Activated T-helper 1 cell treated with anti-CD3 and anti-CD28 coated beads, Interleukin-12 subunit alpha, Interleukin-12 subunit beta, Interleukin-2, Interleukin-4 antibody, amounts not matched to agents 30 ng/mL and 10 ng/mL and 1 ng/mL, durations not matched to agents 14 hours and 24 hours and 36 hours (primary cell): ENCODE measurements around the gene ZNF653. TPM values are rescaled to one million over a fixed set of nuclear protein-coding genes. Genes with fewer than 3 reads are reported as not detected.

Experiments
- DNase-seq: peaks from one replicate; pipeline ENCODE4 v3.0.0; 2021; ENCODE audit warnings: low spot score
- H3K27ac Mint-ChIP-seq: one replicate; pipeline ENCODE4 v1.8.0; 2021; ENCODE audit warnings: mild to moderate bottlenecking, mixed read lengths
- H3K27me3 Mint-ChIP-seq: one replicate; pipeline ENCODE4 v1.8.0; 2022; ENCODE audit warnings: mild to moderate bottlenecking, moderate library complexity, mixed read lengths; ENCODE audit not compliant: insufficient read depth
- H3K36me3 Mint-ChIP-seq: one replicate; pipeline ENCODE4 v1.8.0; 2021; ENCODE audit warnings: low read depth, mixed read lengths
- H3K4me1 Mint-ChIP-seq: one replicate; pipeline ENCODE4 v1.8.0; 2021; ENCODE audit warnings: low read depth, mixed read lengths
- H3K4me3 Mint-ChIP-seq: one replicate; pipeline ENCODE4 v1.8.0; 2021; ENCODE audit warnings: mild to moderate bottlenecking, moderate library complexity, mixed read lengths
- H3K9me3 Mint-ChIP-seq: one replicate; pipeline ENCODE4 v1.8.0; 2021; ENCODE audit warnings: mixed read lengths
- intact Hi-C: fragments of 100-400 bp; cut with micrococcal nuclease; formaldehyde crosslinking; loops from one replicate; pipeline ENCODE4 v1.15.1; 2024
- total RNA-seq: library from RNA; stranded (reverse); gene quantifications from 2 replicates; pipeline ENCODE4 v1.2.3, GENCODE V29; 2022

ZNF653 gene
- 19.9 and 23.1 TPM in 2 replicates for total RNA-seq

GRCh38 chr19:11505504-11506100 lies at the start of gene ZNF653:
Gene ZNF653, minus strand, starts transcription at chr19:11505839. Its CDS starts 53 bp downstream, at chr19:11505786.
- peak; percentile 93 for DNase-seq
- intact Hi-C loops = loop anchor here (1.0 to 2.0 kb wide), 9 partner anchors 23 to 1191 kb away; partner anchors contain the start of genes ECSIT, ELOF1, FBXW9 and ODAD3
- peaks cover 13% of the 10 kb centered on the region for H3K4me1 Mint-ChIP-seq
- peak within 1 kb of the TSS; percentile 91 for H3K4me3 Mint-ChIP-seq
- H3K27ac Mint-ChIP-seq = peak within 1 kb of the TSS; percentile 97
- H3K27me3 Mint-ChIP-seq = no peaks in the 10 kb centered on the region
- peaks cover 5% of the 10 kb centered on the region for H3K36me3 Mint-ChIP-seq
- H3K9me3 Mint-ChIP-seq = no peaks in the 10 kb centered on the region

- Mint-ChIP-seq H3K4me3 (no peak overlapping the region), H3K36me3 (peaks cover 10% of the 10 kb centered on the region), H3K4me1 (peaks cover 36% of the 10 kb centered on the region), H3K27me3 (no peaks in the 10 kb centered on the region), H3K27ac (peak overlapping the region; percentile 6), H3K9me3 (no peaks in the 10 kb centered on the region)
- DNase-seq = no peak
- intact Hi-C loops = no loop called here
These were observed 49.6 kb upstream of the ZNF653 start for GRCh38 chr19:11555246-11555645.

- Mint-ChIP-seq H3K4me3 (no peak overlapping the region), H3K36me3 (peaks cover 10% of the 10 kb centered on the region), H3K9me3 (no peaks in the 10 kb centered on the region), H3K4me1 (peaks cover 30% of the 10 kb centered on the region), H3K27ac (peak overlapping the region; percentile 29), H3K27me3 (no peaks in the 10 kb centered on the region)
- DNase-seq = no peak
- intact Hi-C loops = no loop called here
These were observed 48.5 kb upstream of the ZNF653 start for GRCh38 chr19:11554160-11554559.

- peaks cover 22% of the 10 kb centered on the region for H3K4me1 Mint-ChIP-seq
These were observed 47.2 kb upstream of the ZNF653 start for GRCh38 chr19:11552666-11553372.

GRCh38 chr19:11551603-11552235 lies 46.1 kb upstream of the ZNF653 start:
- no peak for DNase-seq
- peaks cover 15% of the 10 kb centered on the region for H3K4me1 Mint-ChIP-seq
- H3K27me3 Mint-ChIP-seq = no peaks in the 10 kb centered on the region
- no peak overlapping the region for H3K27ac Mint-ChIP-seq
- peaks cover 10% of the 10 kb centered on the region for H3K36me3 Mint-ChIP-seq
- intact Hi-C loops = no loop called here
- H3K9me3 Mint-ChIP-seq = no peaks in the 10 kb centered on the region
- no peak overlapping the region for H3K4me3 Mint-ChIP-seq

More at GRCh38 chr19:11552666-11553372, 47.2 kb upstream of the ZNF653 start:
- DNase-seq = no peak
- Mint-ChIP-seq H3K4me3 (no peak overlapping the region), H3K36me3 (peaks cover 10% of the 10 kb centered on the region), H3K27me3 (no peaks in the 10 kb centered on the region), H3K9me3 (no peaks in the 10 kb centered on the region), H3K27ac (no peak overlapping the region)
- intact Hi-C loops = no loop called here

- intact Hi-C loops = no loop called here
- peaks cover 6% of the 10 kb centered on the region for H3K36me3 Mint-ChIP-seq
These were observed 44.6 kb upstream of the ZNF653 start for GRCh38 chr19:11550265-11550664.

GRCh38 chr19:11549386-11549953 lies 43.8 kb upstream of the ZNF653 start:
- Mint-ChIP-seq H3K9me3 (no peaks in the 10 kb centered on the region), H3K27ac (no peak overlapping the region), H3K27me3 (no peaks in the 10 kb centered on the region), H3K4me3 (no peak overlapping the region), H3K36me3 (peaks cover 4% of the 10 kb centered on the region), H3K4me1 (peaks cover 5% of the 10 kb centered on the region)
- intact Hi-C loops = no loop called here
- no peak for DNase-seq

More at GRCh38 chr19:11550265-11550664, 44.6 kb upstream of the ZNF653 start:
- Mint-ChIP-seq H3K9me3 (no peaks in the 10 kb centered on the region), H3K4me1 (peaks cover 7% of the 10 kb centered on the region), H3K27me3 (no peaks in the 10 kb centered on the region), H3K4me3 (no peak overlapping the region), H3K27ac (no peak overlapping the region)
- DNase-seq = no peak

- Mint-ChIP-seq H3K4me1 (no peaks in the 10 kb centered on the region), H3K27me3 (no peaks in the 10 kb centered on the region), H3K4me3 (no peak overlapping the region), H3K27ac (no peak overlapping the region), H3K36me3 (no peaks in the 10 kb centered on the region), H3K9me3 (no peaks in the 10 kb centered on the region)
- intact Hi-C loops = no loop called here
- DNase-seq = no peak
These were observed 42.5 kb upstream of the ZNF653 start for GRCh38 chr19:11547929-11548700.

- Mint-ChIP-seq H3K27me3 (peaks cover 12% of the 10 kb centered on the region), H3K27ac (no peak overlapping the region), H3K4me1 (no peaks in the 10 kb centered on the region), H3K4me3 (no peak overlapping the region), H3K36me3 (no peaks in the 10 kb centered on the region), H3K9me3 (no peaks in the 10 kb centered on the region)
- intact Hi-C loops = no loop called here
- DNase-seq = no peak
These were observed 35.6 kb upstream of the ZNF653 start for GRCh38 chr19:11541238-11541637.

- Mint-ChIP-seq H3K4me3 (no peak overlapping the region), H3K4me1 (peaks cover 2% of the 10 kb centered on the region)
These were observed 35.0 kb upstream of the ZNF653 start for GRCh38 chr19:11540645-11541044.

GRCh38 chr19:11539495-11540365 lies 34.1 kb upstream of the ZNF653 start:
- Mint-ChIP-seq H3K9me3 (no peaks in the 10 kb centered on the region), H3K36me3 (no peaks in the 10 kb centered on the region), H3K27me3 (peaks cover 12% of the 10 kb centered on the region)

More at GRCh38 chr19:11540645-11541044, 35.0 kb upstream of the ZNF653 start:
- no peaks in the 10 kb centered on the region for H3K36me3 Mint-ChIP-seq
- H3K27me3 Mint-ChIP-seq = peaks cover 12% of the 10 kb centered on the region
- no peak overlapping the region for H3K27ac Mint-ChIP-seq
- intact Hi-C loops = no loop called here
- DNase-seq = no peak
- no peaks in the 10 kb centered on the region for H3K9me3 Mint-ChIP-seq

More at GRCh38 chr19:11539495-11540365, 34.1 kb upstream of the ZNF653 start:
- intact Hi-C loops = no loop called here
- DNase-seq = no peak
- no peak overlapping the region for H3K4me3 Mint-ChIP-seq
- H3K4me1 Mint-ChIP-seq = peaks cover 6% of the 10 kb centered on the region
- no peak overlapping the region for H3K27ac Mint-ChIP-seq
